GM12865 (cell line): ENCODE measurements around the gene PTGES2.

Experiments
- DNase-seq: peaks from one replicate; pipeline ENCODE4 v3.0.0; 2010; ENCODE audit warnings: low read depth
- H3K4me3 ChIP-seq: 2 replicates; pipeline ENCODE4 v1.5.1; 2011; ENCODE audit warnings: mild to moderate bottlenecking, low read depth, low read length, control low read depth
- TF ChIP-seq, protein P1 (sequence below): IDR thresholded peaks from 2 replicates; pipeline ENCODE4 v1.5.1; 2011; ENCODE audit warnings: low read length, control low read depth, low read depth, inconsistent platforms; ENCODE audit not compliant: insufficient read depth; ENCODE audit errors: missing control alignments

PTGES2 gene

GRCh38 chr9:128149001-128149701 is 21.6 kb upstream of the PTGES2 start, which contains the start of gene LCN2:
Gene LCN2, plus strand, starts transcription at chr9:128149453. Its CDS starts 73 bp downstream, at chr9:128149526.
- no peak within 1 kb of the TSS for H3K4me3 ChIP-seq
- no peak for DNase-seq
- TF ChIP-seq, protein P1, sequence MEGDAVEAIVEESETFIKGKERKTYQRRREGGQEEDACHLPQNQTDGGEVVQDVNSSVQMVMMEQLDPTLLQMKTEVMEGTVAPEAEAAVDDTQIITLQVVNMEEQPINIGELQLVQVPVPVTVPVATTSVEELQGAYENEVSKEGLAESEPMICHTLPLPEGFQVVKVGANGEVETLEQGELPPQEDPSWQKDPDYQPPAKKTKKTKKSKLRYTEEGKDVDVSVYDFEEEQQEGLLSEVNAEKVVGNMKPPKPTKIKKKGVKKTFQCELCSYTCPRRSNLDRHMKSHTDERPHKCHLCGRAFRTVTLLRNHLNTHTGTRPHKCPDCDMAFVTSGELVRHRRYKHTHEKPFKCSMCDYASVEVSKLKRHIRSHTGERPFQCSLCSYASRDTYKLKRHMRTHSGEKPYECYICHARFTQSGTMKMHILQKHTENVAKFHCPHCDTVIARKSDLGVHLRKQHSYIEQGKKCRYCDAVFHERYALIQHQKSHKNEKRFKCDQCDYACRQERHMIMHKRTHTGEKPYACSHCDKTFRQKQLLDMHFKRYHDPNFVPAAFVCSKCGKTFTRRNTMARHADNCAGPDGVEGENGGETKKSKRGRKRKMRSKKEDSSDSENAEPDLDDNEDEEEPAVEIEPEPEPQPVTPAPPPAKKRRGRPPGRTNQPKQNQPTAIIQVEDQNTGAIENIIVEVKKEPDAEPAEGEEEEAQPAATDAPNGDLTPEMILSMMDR: no peak

GRCh38 chr9:128148509-128149000 is 21.0 kb upstream of the PTGES2 start:
- TF ChIP-seq, protein P1: no peak
- DNase-seq: no peak
- H3K4me3 ChIP-seq: no peak overlapping the region

- DNase-seq: no peak
- TF ChIP-seq, protein P1: no peak
- H3K4me3 ChIP-seq: no peak overlapping the region
Observed at GRCh38 chr9:128146591-128147120, 19.1 kb upstream of the PTGES2 start.

DNA sequence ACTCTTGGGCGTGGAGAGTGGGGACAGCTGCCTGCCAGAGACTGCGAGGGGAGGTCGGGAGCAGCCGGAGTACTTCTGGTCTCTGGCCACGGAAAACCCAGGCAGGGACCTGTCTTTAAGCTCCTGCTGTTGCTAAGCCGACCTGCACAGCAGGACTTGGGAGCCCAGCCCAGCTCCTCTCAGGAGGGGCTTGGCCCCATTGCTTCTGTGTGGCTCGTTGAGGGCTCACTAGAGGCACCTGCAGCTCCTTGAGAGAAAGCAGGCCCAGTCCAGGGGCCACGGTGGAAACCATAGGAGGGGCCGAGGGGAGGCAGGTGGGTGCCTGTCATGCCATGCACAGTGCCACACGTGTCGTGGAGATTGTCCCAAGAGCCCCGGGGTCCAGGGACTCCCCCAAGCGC is 18.4 kb upstream of the PTGES2 start:
- DNase-seq: no peak
- TF ChIP-seq, protein P1: no peak
- no peak overlapping the region for H3K4me3 ChIP-seq

GRCh38 chr9:128145536-128145935 is 18.0 kb upstream of the PTGES2 start:
- TF ChIP-seq, protein P1: no peak
- DNase-seq: no peak

GRCh38 chr9:128144239-128145181 is 17.0 kb upstream of the PTGES2 start:
- TF ChIP-seq, protein P1: no peak
- DNase-seq: no peak
- no peak overlapping the region for H3K4me3 ChIP-seq

More at GRCh38 chr9:128145536-128145935, 18.0 kb upstream of the PTGES2 start:
- H3K4me3 ChIP-seq: no peak overlapping the region
